Peyer's patch (tissue), 4 donors: ENCODE measurements around the gene PCDHB3. TPM values are rescaled to one million over a fixed set of nuclear protein-coding genes. Genes with fewer than 3 reads are reported as not detected.

Experiments used
- DNase-seq, 3 donors: peaks; one replicate each; pipeline ENCODE4 v3.0.0-alpha.2; 2017 to 2019
- H3K27ac ChIP-seq, 4 donors: fragments of 200-600 bp; sonication (generic); one replicate each; pipeline ENCODE4 v1.5.1; 2016 to 2019
- H3K27me3 ChIP-seq, 2 donors: fragments of 200-600 bp; sonication (generic); one replicate each; pipeline ENCODE4 v1.5.1; 2019
- H3K36me3 ChIP-seq, 3 donors: fragments of 200-600 bp; sonication (generic); one replicate each; pipeline ENCODE4 v1.5.1; 2016 to 2019
- H3K4me1 ChIP-seq, 4 donors: fragments of 200-600 bp; sonication (generic); one replicate each; pipeline ENCODE4 v1.5.1; 2016 to 2019
- H3K4me3 ChIP-seq, 4 donors: fragments of 200-600 bp; sonication (generic); 1 replicate in 3 of 4; 2 replicates in 1 of 4; pipeline ENCODE4 v1.5.1; 2016 to 2019; ENCODE audit warnings: mild to moderate bottlenecking in 1 of 4
- H3K9me3 ChIP-seq, 4 donors: fragments of 200-600 bp; sonication (generic); one replicate each; pipeline ENCODE4 v1.5.1; 2016 to 2019; ENCODE audit warnings: mild to moderate bottlenecking in 1 of 4
- POLR2A ChIP-seq, 2 donors: fragments of 450-650 bp; IDR thresholded peaks; one replicate each; pipeline ENCODE4 v1.5.1; 2017; ENCODE audit warnings: antibody characterized with exemption in 2 of 2, mild to moderate bottlenecking in 2 of 2, moderate library complexity in 2 of 2
- total RNA-seq, 4 donors: library from RNA; depleted of rRNA; stranded (reverse); fragments of >200 nt; gene quantifications; one replicate each; pipeline ENCODE4 v1.1.0, GENCODE V29; 2016
- TF ChIP-seq, protein P1 (sequence below), 6 experiments: fragments of 450-650 bp in 4 of 6; fragments of 200-600 bp in 2 of 6; sonication (generic) in 1 of 6; IDR thresholded peaks; one replicate each; pipeline ENCODE4 v1.5.1; 2017 to 2019; ENCODE audit warnings: antibody characterized with exemption in 6 of 6, mild to moderate bottlenecking in 3 of 6, moderate library complexity in 1 of 6

Gene PCDHB3
- total RNA-seq, result 1 to 10 TPM in 2 of 4 donors, under 1 TPM in 1, not detected in 1; 0.70 to 4.1 (median 1.1) TPM

DNA sequence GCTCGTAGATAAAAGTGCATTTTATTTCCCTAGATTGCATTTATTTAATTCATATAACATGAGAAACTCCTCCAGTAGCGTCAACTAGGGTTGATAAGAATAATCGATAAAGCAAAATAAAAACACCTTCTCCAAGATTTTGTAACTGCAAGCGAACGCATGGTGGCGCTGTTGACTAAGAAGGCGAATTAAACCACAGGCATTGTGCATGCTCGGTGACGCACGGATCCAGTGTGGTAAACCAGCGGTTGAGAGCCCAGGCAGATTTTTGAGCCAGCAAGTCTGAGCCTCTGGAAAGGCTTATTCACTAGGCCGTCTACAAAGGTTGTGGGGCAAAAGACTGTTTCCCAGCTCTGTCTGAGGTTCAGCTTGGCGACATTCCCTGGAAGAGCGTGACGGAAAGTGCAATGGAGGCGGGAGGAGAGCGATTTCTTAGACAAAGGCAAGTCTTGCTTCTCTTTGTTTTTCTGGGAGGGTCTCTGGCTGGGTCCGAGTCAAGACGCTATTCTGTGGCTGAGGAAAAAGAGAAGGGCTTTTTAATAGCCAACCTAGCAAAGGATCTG is at the start of gene PCDHB3:
PCDHB3 (plus strand) TSS at position 231 of the 563 bp plus-strand sequence; CDS start at position 408, 177 bp downstream.
- DNase-seq, result no peak
- Histone ChIP-seq H3K4me3 (peak within 1 kb of the TSS in 1 of 4 donors; percentile 28), H3K9me3 (peaks cover 0 to 4% (median 0%) of the 10 kb centered on the region in 4 donors), H3K27ac (peak within 1 kb of the TSS in 1 of 4 donors; percentile 19), H3K27me3 (no peaks in the 10 kb centered on the region), H3K4me1 (no peaks in the 10 kb centered on the region), H3K36me3 (no peaks in the 10 kb centered on the region)
- TF ChIP-seq POLR2A (IDR thresholded peaks at IDR 0.05), result no peak
- TF ChIP-seq, protein P1, sequence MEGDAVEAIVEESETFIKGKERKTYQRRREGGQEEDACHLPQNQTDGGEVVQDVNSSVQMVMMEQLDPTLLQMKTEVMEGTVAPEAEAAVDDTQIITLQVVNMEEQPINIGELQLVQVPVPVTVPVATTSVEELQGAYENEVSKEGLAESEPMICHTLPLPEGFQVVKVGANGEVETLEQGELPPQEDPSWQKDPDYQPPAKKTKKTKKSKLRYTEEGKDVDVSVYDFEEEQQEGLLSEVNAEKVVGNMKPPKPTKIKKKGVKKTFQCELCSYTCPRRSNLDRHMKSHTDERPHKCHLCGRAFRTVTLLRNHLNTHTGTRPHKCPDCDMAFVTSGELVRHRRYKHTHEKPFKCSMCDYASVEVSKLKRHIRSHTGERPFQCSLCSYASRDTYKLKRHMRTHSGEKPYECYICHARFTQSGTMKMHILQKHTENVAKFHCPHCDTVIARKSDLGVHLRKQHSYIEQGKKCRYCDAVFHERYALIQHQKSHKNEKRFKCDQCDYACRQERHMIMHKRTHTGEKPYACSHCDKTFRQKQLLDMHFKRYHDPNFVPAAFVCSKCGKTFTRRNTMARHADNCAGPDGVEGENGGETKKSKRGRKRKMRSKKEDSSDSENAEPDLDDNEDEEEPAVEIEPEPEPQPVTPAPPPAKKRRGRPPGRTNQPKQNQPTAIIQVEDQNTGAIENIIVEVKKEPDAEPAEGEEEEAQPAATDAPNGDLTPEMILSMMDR (IDR thresholded peaks at IDR 0.05), result peak in 2 of 6 experiments; percentile 16 to 21

DNA sequence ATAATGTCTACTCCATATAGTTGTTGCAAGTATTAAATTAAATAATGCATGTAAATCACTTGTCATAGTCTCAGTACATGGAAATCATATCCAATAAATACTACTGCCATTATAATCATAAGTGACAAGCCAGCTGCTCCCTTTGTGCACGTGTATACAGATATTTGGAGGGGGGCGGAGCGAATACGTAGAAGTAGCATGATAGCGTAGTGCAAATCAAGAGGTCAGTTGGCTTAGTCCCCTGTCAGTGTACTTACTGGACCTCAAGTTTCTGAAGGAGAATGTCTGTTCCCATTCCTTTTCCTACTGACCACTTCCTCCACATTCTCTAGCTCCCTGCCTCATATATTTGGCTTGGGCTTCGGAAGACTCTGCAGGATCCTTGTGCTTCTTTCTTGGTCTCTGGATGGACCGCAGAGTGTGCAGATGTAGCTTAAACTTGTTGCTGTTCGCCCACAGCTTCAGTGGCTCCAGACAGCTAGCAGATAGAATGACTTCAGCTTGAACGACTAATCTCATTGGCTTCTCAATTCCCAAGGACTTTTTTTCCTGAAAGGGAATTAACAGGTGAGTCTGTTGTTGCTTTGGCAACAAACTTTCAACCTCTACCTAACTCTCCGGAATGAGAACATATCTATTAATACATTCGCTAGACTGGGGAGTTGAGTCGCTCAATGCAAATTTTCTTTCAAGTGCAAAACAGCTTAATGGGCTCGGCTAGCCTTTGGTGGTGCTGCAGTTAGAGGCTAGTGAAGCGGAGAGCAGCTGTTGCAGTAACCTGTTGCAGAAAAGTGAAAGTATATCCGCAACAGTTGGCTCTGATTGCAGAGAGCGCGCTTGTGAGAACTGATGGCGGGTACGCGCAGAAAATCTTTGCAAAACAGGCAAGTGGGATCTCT is 49.4 kb upstream of the PCDHB3 start, which contains the start of gene PCDHB1:
PCDHB1 (plus strand) TSS at position 753 of the 899 bp plus-strand sequence; CDS start at position 850, 97 bp downstream.
- no peaks in the 10 kb centered on the region for H3K4me1 ChIP-seq
- no peaks in the 10 kb centered on the region for H3K36me3 ChIP-seq
- no peak for DNase-seq
- TF ChIP-seq POLR2A (IDR thresholded peaks at IDR 0.05), result no peak
- TF ChIP-seq, protein P1 (IDR thresholded peaks at IDR 0.05), result no peak
- peak within 1 kb of the TSS in 3 of 4 donors; percentile 1 to 40 (median 36) for H3K4me3 ChIP-seq
- H3K27ac ChIP-seq, result no peak within 1 kb of the TSS
- no peaks in the 10 kb centered on the region for H3K27me3 ChIP-seq
- H3K9me3 ChIP-seq, result no peaks in the 10 kb centered on the region

DNA sequence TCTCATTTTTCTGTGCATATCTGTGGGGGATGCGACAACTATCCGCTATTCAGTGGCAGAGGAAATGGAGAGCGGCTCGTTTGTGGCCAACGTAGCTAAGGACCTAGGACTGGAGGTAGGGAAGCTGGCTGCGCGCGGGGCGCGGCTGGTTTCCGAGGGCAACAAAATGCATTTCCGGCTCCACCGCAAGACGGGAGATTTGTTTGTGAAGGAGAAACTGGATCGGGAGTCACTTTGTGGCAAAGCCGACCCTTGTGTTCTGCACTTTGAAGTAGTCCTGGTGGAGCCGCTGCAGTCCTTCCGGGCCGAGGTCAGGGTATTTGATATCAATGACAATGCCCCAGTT is 48.8 kb upstream of the PCDHB3 start:
- TF ChIP-seq, protein P1 (IDR thresholded peaks at IDR 0.05), result no peak
- TF ChIP-seq POLR2A (IDR thresholded peaks at IDR 0.05), result no peak
- H3K4me3 ChIP-seq, result peak overlapping the region in 3 of 4 donors; percentile 1 to 40 (median 36)
- no peak overlapping the region for H3K27ac ChIP-seq
- no peaks in the 10 kb centered on the region for H3K36me3 ChIP-seq
- no peaks in the 10 kb centered on the region for H3K9me3 ChIP-seq
- H3K4me1 ChIP-seq, result no peaks in the 10 kb centered on the region
- no peak for DNase-seq
- no peaks in the 10 kb centered on the region for H3K27me3 ChIP-seq

DNA sequence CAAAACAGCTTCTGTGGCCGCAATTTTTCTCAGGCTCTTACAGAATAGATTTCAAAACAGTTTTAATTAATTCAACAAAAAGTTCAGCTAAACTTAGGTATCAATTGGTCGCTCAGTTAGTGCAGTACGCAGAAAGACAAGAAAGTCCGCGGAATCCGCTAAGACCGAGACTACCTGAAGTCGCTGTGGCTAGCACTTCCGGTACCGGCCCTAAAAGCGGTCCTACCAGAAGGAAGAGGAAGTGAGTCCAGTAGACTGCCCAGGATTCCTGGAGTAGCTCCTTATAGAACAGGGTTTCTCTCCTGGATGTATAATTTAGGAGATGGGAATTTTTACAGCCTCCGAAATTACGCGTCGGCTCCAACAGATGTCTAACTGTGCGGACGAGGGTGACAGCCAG is 22.4 kb upstream of the PCDHB3 start:
- no peak overlapping the region for H3K4me3 ChIP-seq
- H3K9me3 ChIP-seq, result no peaks in the 10 kb centered on the region
- no peak overlapping the region for H3K27ac ChIP-seq
- no peaks in the 10 kb centered on the region for H3K4me1 ChIP-seq
- H3K36me3 ChIP-seq, result no peaks in the 10 kb centered on the region
- no peak for DNase-seq
- TF ChIP-seq POLR2A (IDR thresholded peaks at IDR 0.05), result no peak
- TF ChIP-seq, protein P1 (IDR thresholded peaks at IDR 0.05), result no peak
- no peaks in the 10 kb centered on the region for H3K27me3 ChIP-seq

DNA sequence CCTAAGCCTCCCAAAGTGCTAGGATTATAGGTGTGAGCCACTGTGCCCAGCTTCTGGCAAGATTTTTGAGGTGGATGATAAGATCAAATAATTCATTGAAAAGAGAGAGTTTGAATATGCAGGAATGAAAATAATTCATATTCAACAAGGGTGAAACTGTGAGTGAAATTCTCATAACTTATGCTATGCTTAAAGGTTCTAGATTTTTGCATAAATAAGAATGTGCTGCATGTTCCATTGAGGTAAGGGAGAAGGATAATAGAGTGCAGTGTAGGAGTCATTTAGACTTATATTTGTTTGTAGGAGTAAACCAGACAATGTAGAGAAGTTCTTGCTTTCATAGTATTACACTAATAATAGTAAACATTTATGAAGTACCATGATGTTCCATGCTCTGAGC is 18.0 kb upstream of the PCDHB3 start:
- Histone ChIP-seq H3K4me3 (no peak overlapping the region), H3K27ac (no peak overlapping the region), H3K9me3 (no peaks in the 10 kb centered on the region), H3K36me3 (no peaks in the 10 kb centered on the region), H3K27me3 (no peaks in the 10 kb centered on the region), H3K4me1 (no peaks in the 10 kb centered on the region)
- no peak for DNase-seq
- TF ChIP-seq POLR2A (IDR thresholded peaks at IDR 0.05), result no peak
- TF ChIP-seq, protein P1 (IDR thresholded peaks at IDR 0.05), result no peak
